PC-9 (cell line): ENCODE measurements around the gene MYO1H.

Source experiments
- CTCF ChIP-seq: fragments of 200-600 bp; sonication (generic); conservative IDR thresholded peaks from 2 replicates; pipeline ENCODE4 v1.6.1; 2017; ENCODE audit warnings: mixed run types, antibody characterized with exemption, mild to moderate bottlenecking, moderate library complexity
- EZH2 ChIP-seq: fragments of 200-600 bp; sonication (generic); IDR thresholded peaks from 2 replicates; pipeline ENCODE4 v1.8.0; 2017; ENCODE audit warnings: antibody characterized with exemption, low read depth

DNA sequence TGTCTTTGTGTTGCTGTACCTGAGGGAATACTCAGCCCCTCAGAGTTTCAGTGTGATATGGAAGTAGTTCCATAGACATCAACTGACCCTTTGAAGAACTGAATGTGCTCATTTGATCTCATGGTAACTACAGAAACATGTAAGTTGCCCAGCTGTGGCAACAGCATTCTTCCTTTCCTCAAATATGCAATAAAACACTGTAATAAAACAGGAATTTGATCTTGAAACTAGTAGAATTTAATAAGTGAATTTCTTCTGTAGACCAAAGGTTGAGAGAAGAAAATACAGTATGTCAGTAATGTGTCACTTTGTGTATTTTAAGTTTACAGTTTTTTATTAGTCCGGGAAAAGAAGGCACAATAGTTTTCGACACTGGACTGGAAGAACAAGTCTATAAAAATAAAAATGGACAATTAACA is 97.5 kb downstream of the MYO1H start:
- TF ChIP-seq EZH2 (no peak), CTCF (no peak)
